NCI-H128 (cell line): ENCODE measurements around the gene HDAC9.
"Not testable (repeated sequence)": the region's sequence is repeated elsewhere in the genome, so short reads cannot be mapped to it uniquely, and the experiment has no call there.

Experiments
- DNase-seq: peaks from one replicate; lab custom pipeline; 2025; ENCODE audit not compliant: unreplicated experiment; lab: John Stamatoyannopoulos, UW

HDAC9 gene

DNA sequence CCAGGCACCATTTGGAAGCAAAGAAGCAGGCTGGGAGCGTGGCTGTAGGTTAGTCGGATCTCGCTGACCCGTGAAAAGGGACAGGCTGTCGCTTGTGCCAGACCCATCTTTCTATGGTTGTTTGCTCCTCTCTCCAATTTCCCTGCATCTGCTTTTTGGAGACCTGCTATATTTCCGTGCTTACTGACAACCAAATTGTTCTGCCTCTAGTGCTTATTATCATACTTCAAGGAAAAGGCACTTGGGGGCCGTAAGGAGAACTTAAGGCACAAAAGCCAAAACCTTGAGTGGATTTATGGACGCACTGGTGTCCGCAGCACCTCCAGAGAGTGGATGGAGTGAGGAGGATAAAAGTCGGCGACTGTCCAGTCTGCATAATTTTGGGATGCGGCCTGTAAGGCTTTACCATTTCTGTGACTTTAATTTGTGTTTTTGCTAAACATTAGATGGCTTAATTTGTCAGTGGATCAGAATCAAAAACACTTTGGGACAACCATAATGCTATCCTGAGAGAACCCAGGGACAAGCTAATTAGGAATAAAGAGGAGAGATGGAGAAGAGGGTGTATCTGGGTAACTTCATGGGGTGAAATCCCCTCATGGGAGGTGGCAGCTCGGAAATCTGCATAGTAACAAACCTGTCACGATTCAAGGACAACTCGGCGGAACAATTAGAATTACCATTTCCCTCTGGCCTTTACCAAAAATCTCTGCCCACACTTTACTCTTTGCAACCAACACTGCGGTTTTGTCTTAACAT is 206.7 kb downstream of the HDAC9 start:
- DNase-seq: no peak

DNA sequence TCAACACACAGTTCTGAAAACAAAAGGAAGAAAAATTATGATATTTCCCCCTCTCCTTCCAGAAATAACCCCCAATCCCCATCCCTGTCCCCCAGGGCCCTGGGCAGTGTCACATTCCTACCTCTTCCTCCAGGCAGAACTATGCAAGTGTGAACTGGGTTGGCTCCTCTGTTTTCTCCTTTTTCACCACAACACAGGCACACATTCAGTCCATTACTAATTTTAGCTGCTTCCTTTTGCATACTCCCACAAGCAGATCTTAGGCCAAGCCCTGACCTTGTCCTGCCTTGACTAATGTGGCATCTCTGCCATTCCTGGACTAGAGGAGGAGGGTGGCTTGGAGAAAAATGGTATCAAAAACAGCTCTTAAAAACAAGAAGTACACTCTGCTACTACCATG is 208.1 kb downstream of the HDAC9 start:
- no peak for DNase-seq

DNA sequence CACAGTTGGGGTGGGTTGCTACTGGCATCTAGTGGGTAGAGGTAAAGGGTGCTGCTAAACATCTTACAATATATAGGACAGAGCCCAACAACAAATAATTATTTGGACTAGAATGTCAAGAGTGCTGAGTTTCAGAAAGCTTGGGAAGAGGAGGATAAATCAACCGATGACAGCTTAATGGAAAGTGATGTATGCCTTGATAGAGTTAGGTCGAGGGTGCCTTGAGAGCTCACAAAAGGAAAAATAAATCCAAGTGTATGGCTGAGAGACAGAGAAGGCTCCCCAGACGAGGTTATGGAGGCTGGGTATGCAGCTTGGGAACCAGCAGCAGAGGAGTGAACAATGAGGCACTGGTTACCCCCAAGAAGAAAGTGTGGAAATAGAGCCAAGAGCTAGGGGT is 211.1 kb downstream of the HDAC9 start:
- no peak for DNase-seq

DNA sequence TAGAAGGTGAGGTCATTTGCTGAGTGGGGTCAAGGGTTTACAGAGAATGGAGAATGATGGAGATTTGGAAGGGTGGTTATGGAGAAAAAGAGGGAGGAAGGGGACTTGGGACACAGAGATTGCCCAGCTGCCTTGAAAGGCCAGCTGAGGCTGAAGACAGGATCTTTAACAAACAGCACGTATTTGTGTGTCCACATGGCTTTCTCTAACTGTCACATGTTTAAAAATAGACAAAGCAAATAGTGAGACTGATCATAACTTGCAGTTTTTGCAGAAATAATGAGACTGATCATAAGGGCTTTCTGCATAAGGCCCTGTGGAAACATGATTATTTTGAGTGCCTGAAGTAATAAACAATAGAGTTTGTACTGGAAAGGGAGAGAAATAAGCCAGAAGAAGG is 212.7 kb downstream of the HDAC9 start:
- DNase-seq: no peak

DNA sequence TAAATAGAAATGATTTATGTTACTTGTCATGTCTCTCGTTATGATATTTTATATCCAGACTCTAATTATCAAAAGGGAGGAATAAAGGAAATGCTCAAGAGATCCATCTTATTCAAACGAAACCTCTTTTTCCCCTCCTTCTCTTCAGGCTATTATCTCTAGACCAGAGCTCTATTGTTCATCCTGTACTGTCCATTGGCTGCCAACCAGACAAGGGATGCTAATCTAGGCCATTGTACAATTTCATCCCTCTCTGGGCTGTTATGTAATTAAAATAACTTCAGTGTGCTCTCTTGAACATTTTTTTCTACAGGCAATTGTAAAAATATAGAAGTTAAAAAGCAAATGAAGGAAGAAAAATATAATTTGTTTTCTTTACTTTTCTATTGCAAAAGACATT is 220.4 kb downstream of the HDAC9 start:
- DNase-seq: no peak

DNA sequence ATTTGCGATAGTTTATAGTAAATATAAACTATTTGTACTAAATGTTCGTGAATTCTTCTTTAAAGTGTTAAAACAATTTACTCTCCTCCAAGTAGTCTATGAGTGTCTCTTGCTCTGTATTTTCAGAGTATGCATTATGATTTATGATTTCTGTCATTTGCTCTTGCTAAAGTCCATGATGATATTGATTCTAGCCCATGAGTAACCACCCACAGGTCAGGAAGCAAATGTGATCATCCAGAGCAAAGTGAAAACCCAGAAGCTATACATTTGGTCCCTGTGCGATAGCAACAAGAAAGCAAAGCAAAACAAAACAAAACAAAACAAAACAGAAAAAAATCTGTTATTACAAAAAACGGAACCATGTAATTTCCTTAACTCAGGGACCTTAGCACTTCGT is 225.9 kb downstream of the HDAC9 start:
- DNase-seq: no peak

DNA sequence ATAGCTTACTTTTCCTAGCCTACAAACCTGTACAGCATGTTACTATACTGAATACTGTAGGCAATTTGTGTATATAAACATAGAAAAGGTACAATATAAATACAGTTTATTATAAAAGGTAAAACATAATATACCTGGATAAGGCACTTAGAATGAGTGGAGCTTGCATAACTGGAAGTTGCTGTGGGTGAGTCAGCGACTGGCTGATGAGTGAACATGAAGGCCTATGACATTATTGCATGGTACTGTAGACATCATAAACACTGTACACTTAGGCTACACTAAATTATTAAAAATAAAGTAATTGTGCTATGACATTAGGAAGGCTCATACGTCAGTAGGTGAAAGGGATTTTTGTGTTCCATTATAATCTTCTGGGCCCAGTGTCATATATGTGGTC is 228.8 kb downstream of the HDAC9 start:
- DNase-seq: no peak

DNA sequence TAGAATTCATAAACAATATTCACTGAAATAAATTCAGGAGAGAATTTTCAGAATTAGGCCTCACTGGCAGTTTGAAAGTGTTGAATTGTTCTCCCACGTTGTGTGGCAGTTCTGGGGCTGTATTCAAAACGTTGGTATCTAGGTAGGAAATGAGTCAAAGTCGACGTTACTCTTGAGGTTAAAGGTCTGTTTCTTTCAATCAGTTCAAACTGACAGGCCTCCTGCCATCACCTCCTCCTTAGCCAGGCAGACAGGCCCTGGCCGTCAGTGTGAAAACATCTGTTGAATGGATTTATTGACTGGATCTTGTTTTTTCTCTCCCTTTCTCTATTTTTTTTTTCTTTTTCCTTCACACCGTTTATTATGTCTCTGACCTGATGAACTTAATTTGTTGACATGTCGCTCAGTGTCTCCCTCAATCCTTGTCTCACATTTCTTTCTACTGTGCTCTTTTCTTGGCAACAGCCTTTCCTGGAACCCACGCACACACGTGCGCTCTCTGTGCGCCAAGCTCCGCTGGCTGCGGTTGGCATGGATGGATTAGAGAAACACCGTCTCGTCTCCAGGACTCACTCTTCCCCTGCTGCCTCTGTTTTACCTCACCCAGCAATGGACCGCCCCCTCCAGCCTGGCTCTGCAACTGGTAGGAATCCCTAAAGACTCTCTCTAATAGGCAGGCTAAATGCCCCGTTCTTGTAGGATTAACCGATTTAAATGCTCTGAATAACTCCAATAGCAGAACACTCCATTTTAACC is 231.7 kb downstream of the HDAC9 start:
- no peak for DNase-seq

DNA sequence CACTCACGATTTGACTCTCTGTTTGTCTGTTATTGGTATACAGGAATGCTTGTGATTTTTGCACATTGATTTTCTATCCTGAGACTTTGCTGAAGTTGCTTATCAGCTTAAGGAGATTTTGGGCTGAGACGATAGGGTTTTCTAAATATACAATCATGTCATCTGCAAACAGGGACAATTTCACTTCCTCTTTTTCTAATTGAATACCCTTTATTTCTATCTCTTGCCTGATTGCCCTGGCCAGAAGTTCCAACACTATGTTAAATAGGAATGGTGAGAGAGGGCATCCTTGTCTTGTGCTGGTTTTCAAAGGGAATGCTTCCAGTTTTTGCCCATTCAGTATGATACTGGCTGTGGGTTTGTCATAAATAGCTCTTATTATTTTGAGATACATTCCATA is 240.5 kb downstream of the HDAC9 start:
- not testable (repeated sequence) for DNase-seq

DNA sequence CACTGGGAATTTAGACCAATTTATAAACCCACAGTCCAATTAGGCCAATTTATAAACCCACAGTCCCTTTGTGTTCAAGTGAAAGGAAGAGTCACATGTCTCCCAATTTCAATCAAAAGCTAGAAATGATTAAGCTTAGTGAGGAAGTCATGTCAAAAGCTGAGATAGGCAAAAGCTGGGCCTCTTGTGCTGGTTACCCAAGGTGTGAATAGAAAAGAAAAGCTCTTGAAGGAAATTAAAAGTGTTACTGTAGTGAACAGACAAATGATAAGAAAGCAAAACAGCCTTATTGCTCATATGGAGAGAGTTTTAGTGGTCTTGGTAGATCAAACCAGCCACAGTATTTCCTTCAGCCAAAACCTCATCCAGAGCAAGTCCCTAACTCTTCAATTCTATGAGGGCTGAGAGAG is 245.0 kb downstream of the HDAC9 start:
- no peak for DNase-seq

DNA sequence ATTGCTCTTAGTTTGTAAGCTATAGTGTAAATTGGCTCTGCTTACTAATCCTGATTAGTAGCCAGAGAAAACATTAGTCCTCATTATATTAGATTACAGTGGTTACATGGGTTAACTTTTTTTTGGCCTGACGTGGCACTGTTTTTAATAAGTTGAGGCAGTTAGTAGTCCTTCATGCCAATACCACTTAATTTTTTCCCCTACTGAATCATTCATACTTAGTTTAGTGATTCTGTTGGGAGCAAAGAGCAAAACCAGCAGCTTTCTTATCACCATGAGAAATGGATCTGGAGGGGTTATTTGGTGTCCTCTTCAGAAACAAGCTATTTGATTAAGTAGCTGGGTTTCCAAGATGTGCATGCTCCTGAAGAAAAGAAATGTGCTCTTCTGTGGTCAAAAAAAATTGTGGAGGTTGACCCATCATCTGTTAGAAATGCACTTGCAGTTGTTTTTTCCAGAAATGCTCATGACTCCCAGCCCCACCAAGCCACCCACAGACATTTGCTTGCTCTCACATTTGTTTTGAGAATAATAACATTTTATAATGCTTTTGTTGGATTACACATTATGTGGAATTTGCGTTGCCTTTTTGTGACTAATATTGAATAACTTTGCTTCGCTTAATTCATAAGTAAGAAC is 258.5 kb downstream of the HDAC9 start:
- no peak for DNase-seq

DNA sequence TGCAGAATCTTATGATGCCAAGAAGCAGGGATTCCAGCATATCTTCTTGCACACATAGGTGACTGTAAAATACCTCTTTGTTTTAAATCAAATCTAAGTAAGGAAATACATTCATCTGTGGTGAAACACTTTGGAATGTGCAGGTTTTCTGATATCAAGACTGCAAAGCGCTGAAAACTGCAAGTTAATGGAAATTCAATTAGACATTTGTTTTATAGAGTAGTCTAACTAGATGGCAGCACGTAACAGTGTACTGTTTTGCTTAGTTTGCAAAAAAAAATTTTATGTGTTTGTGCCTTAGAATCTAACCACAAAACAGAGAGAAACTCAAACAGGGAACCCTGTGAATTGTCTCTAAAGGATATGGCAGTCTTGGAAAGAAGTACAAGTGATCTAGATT is 259.2 kb downstream of the HDAC9 start:
- DNase-seq: no peak

DNA sequence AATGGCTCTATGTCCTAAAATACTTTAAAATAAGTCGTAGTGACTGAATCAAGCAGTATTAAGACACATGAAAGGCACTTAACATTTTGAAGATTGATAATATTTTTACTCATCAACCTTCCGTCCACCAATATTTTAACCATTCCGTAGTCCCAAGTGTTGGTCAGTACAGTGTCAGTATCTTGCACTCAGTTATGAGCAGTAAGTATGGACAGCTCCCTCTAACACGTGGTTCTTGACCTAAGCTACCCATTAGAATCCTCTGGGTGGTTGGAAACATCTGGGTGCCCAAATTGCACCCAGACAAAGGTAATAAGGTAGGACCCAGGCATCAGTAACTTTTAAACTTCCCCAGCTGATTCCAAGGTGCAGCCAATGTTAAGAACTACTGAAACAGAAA is 260.2 kb downstream of the HDAC9 start:
- no peak for DNase-seq

DNA sequence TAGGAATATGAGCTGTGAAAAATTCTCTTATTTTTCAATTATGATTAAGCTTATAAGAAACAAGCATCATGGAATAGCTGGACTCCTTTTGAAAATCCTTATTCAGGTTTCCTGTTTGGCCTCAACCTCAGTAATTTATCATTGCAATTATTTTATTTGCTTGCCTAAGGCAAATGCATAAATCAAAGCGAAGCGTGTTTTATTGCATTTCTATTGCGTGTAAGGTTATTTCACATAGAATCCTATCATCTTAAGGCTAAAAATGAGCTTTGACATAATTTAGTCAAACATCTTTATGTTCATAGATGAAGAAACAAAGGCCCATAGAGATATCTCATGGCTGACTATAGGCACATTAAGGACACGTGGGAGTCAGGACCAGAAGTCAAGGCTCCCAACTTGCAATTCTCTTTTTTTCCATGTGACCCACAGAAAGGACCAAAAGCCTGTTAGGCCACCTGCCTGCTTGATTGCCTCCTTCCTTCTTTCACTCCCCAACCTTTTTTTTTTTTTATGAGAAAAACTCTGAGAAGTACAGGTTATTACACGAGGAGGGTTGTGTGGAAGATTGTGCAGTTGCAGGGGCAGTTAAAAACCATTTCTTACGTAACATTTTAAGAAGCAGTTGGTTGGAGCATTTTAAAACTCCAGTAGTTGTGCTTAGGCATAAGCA is 261.0 kb downstream of the HDAC9 start:
- no peak for DNase-seq

DNA sequence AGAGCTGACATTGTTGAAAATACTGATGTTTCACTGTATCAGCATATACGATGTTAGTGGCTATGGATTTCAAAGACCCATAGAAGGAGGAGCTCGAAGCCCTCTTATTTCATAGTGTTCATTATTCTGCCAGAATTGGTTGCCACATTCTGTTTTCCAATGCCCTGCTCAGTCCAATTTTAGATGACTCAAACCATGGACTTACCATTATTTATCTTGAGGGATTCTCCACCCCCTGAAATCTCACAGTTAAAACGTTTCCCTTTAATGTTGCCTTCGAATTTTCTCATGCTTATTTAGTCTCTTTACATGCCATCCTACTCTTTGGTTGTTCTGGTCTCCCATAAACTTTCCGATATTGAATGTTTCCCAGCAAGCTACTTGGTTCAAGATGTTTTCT is 264.5 kb downstream of the HDAC9 start:
- DNase-seq: no peak

DNA sequence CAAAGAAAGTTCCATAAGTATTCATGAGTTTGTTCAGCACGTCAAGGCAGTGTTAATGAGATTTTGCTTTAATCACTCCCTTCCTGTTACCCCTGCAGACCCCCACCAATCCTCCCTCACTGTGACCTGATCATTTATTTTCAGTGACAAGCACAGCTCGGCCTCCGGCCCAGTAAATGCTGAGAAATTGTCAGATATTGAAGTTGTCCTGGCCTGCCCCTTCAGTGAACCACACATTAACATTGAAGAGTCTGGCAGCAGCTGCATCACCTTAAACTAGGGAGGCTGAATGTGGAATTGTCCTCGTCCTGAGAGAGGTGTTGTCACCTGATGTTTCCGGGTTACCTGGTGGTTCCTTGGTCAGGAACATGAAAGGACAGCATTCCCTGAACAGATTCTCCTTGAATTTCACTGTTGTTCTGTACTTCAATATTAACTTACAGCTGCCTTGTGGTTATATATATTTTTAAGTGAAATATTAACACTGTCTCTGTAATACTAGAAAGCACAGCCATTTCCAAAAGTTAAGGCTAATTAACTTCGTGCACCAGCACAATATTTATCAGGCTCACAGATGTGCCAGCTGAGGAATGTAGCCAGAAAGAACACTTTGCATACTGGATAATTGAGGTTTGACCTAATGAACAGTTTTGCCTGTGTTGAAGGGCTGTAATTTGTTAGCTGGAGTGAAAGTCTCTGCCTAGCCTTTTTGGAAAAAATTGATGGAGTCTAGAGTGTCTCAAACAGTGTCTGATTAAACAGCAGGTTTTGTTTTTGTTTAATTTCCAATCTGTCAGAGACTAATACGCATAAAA is 265.3 kb downstream of the HDAC9 start:
- DNase-seq: no peak

DNA sequence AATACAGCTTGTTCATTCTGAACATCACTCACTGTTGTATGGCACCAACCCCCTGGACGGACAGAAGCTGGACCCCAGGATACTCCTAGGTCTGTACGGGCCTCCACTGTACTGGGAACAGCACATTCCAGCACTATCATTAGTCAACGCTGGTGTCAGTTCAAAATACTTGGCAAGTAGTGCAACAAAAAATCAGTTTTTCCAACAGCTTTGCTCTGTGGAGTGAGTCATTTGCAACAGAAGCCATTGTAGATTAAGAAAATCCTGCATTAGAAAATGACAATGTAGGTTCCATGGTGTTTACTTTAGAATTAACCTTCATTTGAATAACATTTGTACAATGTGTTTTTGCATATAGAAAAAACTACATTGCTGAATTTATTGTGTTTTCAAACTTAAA is 266.6 kb downstream of the HDAC9 start:
- DNase-seq: no peak

DNA sequence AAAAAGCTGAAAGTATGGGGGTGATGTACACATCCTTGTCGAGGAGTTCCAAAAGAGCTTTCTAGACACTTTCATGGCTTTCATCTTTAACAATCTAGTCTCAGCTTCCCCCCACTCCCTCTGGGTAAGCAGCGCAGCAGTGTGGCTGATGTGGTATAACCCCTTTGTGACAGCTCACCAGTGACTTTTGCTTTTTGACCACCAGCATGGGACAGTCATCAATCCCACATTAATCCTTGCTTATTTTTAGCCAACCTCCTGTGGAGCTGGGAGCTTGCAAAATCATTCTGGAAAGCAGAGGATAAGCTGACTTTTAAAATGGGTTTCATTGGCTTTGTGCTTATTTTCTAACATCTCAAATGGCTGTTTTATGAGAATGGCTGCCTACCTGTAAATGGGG is 272.7 kb downstream of the HDAC9 start:
- DNase-seq: no peak

DNA sequence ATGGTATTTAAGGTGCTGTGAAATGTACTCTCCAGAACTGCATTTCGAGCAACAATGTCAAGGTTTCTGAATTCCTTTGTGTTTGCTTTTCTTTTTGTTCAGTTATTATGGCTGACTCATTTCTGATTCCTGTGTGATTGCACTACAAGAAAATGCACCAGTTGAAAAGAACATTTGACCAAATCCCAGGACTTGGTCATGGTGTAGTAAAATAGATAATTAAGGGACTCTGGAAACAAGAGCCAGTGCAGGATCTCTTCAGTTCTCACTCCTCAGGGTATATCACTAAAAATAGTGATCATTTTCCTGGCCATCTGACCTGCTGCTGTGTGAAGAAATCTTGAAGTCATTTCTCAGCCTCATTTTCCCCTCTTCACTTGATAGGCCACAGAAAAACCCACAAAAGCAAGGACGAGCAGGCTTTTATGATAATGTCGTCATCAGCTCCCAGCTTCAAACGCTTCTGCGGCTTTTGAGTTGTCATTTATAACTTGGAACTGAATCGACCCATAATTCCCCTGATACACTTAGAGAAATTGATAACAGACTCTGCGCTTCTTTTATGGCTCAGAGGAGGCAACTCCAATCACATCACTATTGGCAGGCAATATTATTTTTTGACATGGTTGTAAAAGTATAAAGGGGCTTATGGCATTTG is 274.7 kb downstream of the HDAC9 start:
- DNase-seq: no peak

DNA sequence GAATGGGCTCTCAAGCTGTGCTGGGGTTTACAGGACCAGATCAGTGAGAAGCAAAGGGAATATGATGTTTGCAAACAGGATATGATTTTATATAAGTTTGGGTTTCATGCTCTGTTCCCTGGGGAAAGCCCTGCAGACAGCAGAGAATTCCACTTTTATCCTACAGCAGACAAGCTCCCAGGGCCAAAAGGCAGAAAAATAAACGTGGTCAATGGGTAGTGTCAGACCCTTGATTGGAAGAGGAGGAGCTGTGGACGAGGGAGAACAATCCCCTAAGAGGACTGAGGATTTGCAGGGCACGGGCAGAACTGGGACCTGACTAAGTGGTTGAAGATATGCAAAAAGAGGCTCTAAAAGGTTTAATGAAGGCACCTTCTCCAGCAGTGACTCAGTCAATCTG is 275.3 kb downstream of the HDAC9 start:
- no peak for DNase-seq
